ENCODE data around the gene UPK1B. TPM values are rescaled to one million over a fixed set of nuclear protein-coding genes. Genes with fewer than 3 reads are reported as not detected.

Gene UPK1B
- total and polyA plus RNA-seq, 8 donors: 0.46 to 61.1 (median 2.3) TPM; not detected in 4

DNA sequence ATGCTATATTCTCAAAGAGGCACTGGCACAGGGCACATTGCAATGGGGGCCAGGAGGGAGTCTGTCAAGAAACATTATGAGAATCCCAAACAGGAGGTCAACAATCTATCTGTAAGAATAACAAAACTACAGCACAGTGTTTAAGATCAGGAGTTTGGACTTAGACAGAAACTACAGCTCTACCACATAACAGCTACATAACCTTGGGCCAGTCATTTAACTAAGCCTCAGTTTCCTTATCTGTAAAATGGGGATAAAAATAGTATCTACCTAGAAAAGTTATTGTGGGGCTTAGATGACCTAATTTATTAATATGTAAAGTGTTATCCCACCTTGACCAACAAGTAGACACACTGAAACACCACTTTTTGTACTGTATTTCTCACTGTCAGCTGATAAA lies 57.3 kb downstream of the UPK1B start:
- intact Hi-C loops (cut with DNase I; ENCODE audit: low total_unique reads): no loop called here
- Histone ChIP-seq H3K4me3 (no peak overlapping the region), H3K36me3 (peaks cover 37 to 94% (median 88%) of the 10 kb centered on the region in 4 donors), H3K27me3 (no peaks in the 10 kb centered on the region), H3K4me1 (peaks cover 0 to 7% (median 3%) of the 10 kb centered on the region in 4 donors), H3K27ac (no peak overlapping the region), H3K9me3 (no peaks in the 10 kb centered on the region)
- TF ChIP-seq CTCF (IDR thresholded peaks at IDR 0.05): no peak
- no peak for TF ChIP-seq POLR2AphosphoS5 (IDR thresholded peaks at IDR 0.05)
- no peak for TF ChIP-seq POLR2A (IDR thresholded peaks at IDR 0.05)
- no peak for TF ChIP-seq EP300 (IDR thresholded peaks at IDR 0.05)
- no peak for DNase-seq

DNA sequence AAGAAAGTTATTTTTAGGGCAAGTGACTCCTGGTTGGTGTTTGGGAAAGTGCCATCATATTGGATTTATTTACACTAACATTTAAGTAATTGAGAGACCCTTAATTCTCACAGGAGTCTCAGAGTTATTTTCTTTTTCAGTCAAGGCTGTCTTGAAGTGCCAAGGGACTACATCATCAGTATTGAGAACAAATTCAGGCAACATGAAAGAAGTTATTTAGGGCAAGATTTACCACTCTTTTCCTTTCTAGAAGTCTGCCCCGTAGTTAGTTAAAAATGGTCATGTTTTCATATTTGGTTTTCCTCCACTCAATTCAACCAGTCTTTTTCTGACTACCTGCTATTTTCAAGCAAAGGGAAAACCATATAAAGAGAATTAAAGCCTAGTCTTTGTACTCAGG lies 61.2 kb downstream of the UPK1B start:
- intact Hi-C loops (cut with DNase I; ENCODE audit: low total_unique reads): no loop called here
- H3K9me3 ChIP-seq: no peaks in the 10 kb centered on the region

DNA sequence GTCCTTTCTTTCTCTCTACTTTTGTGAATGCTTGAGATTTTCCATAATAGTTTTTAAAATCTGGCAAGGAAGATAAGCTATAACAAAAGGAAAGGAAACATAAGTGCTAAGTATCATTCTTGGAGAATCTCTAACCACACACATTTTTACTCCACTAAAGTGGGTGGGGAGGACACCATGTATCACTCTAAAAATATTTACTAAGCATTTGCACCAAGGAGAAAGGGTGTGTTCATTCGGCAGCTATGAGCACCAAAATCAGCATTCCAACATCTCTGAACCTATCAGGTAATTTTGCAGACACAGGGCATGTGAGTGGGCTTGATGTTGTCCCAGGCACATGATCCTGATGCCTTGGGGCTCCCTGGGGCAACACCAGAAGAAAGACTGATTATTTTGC lies 61.8 kb downstream of the UPK1B start:
- Histone ChIP-seq H3K27me3 (no peaks in the 10 kb centered on the region), H3K4me1 (peaks cover 13 to 40% (median 23%) of the 10 kb centered on the region in 4 donors), H3K36me3 (peaks cover 14 to 63% (median 56%) of the 10 kb centered on the region in 4 donors), H3K9me3 (no peaks in the 10 kb centered on the region), H3K4me3 (no peak overlapping the region), H3K27ac (no peak overlapping the region)
- 60 to 97% (median 82%) methylated on average over 1 of the region's 1 CpG for WGBS, 5 donors
- DNase-seq: no peak
- intact Hi-C loops (cut with DNase I; ENCODE audit: low total_unique reads): no loop called here
- TF ChIP-seq EP300 (IDR thresholded peaks at IDR 0.05): no peak
- TF ChIP-seq POLR2AphosphoS5 (IDR thresholded peaks at IDR 0.05): no peak
- TF ChIP-seq CTCF (IDR thresholded peaks at IDR 0.05): no peak
- TF ChIP-seq POLR2A (IDR thresholded peaks at IDR 0.05): no peak

More for the DNA sequence above, 61.2 kb downstream of the UPK1B start:
- H3K27me3 ChIP-seq: no peaks in the 10 kb centered on the region
- peaks cover 19 to 69% (median 61%) of the 10 kb centered on the region in 4 donors for H3K36me3 ChIP-seq
- H3K4me3 ChIP-seq: no peak overlapping the region
- H3K4me1 ChIP-seq: peaks cover 8 to 35% (median 20%) of the 10 kb centered on the region in 4 donors
- DNase-seq: no peak
- no peak overlapping the region for H3K27ac ChIP-seq
- WGBS, 5 donors: 62 to 90% (median 81%) methylated on average over 1 of the region's 1 CpG
- TF ChIP-seq POLR2AphosphoS5 (IDR thresholded peaks at IDR 0.05): no peak
- no peak for TF ChIP-seq EP300 (IDR thresholded peaks at IDR 0.05)
- no peak for TF ChIP-seq POLR2A (IDR thresholded peaks at IDR 0.05)

- intact Hi-C loops (cut with DNase I; ENCODE audit: low total_unique reads): no loop called here
- no peak for TF ChIP-seq POLR2A (IDR thresholded peaks at IDR 0.05)
- TF ChIP-seq CTCF (IDR thresholded peaks at IDR 0.05): no peak
- no peak for TF ChIP-seq EP300 (IDR thresholded peaks at IDR 0.05)
- TF ChIP-seq POLR2AphosphoS5 (IDR thresholded peaks at IDR 0.05): no peak
- Histone ChIP-seq H3K9me3 (no peaks in the 10 kb centered on the region), H3K36me3 (peaks cover 11 to 52% (median 45%) of the 10 kb centered on the region in 4 donors), H3K27me3 (no peaks in the 10 kb centered on the region), H3K4me3 (no peak overlapping the region), H3K27ac (no peak overlapping the region), H3K4me1 (peaks cover 22 to 48% (median 34%) of the 10 kb centered on the region in 4 donors)
- no peak for DNase-seq
- 70 to 90% (median 85%) methylated on average over 7 of the region's 7 CpGs for WGBS, 5 donors
These were observed 63.4 kb downstream of the UPK1B start for GRCh38 chr3:119236756-119237155.

DNA sequence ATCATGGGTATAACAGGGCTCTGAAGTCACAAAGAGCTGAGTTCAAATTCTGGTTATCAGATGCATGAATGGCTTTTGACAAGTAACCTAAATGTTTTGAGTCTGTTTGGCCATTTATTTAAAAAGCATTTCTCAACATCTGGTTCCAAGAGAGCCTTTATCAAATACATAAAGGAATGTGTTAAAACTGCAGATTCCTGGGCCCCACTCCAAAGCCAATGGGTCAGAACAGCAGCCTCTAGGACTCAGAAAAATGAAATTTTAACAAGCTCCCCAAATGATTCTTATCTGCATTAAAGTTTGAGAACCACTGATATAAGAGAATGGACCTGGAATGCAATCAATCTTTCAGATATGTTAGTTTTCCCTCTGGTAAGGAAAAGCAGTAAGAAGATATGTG lies 63.9 kb downstream of the UPK1B start:
- Histone ChIP-seq H3K9me3 (no peaks in the 10 kb centered on the region), H3K4me1 (peaks cover 22 to 49% (median 34%) of the 10 kb centered on the region in 4 donors), H3K4me3 (no peak overlapping the region), H3K27me3 (no peaks in the 10 kb centered on the region), H3K36me3 (peaks cover 11 to 46% (median 42%) of the 10 kb centered on the region in 4 donors), H3K27ac (no peak overlapping the region)
- intact Hi-C loops (cut with DNase I; ENCODE audit: low total_unique reads): no loop called here
- TF ChIP-seq POLR2AphosphoS5 (IDR thresholded peaks at IDR 0.05): no peak
- TF ChIP-seq EP300 (IDR thresholded peaks at IDR 0.05): no peak
- TF ChIP-seq CTCF (IDR thresholded peaks at IDR 0.05): no peak
- TF ChIP-seq POLR2A (IDR thresholded peaks at IDR 0.05): no peak
- no peak for DNase-seq
